Right lobe of liver (tissue), 6 donors: Measurements from ENCODE around the gene FANK1. TPM values are rescaled to one million over a fixed set of nuclear protein-coding genes. Genes with fewer than 3 reads are reported as not detected.

Experiments
- ATAC-seq, 4 donors: fragments of 200-7000 bp; cut with Tn5 transposase; one replicate each; pipeline ENCODE4 v1.9.1; 2020; ENCODE audit warnings: mild to moderate bottlenecking in 4 of 4, moderate library complexity in 4 of 4
- DNase-seq, 3 donors: peaks; one replicate each; pipeline ENCODE4 v3.0.0-alpha.2; 2020
- H3K27ac ChIP-seq, 3 donors: fragments of 200-600 bp; one replicate each; pipeline ENCODE4 v1.8.0; 2022
- H3K27me3 ChIP-seq, 2 donors: fragments of 200-600 bp; one replicate each; pipeline ENCODE4 v1.8.0; 2022
- H3K36me3 ChIP-seq, 4 donors: fragments of 200-600 bp; sonication (generic) in 1 of 4; one replicate each; pipeline versions ENCODE4 v1.5.1 to v1.8.0; 2017 to 2022; ENCODE audit warnings: control low read depth in 1 of 4
- H3K4me1 ChIP-seq, 4 donors: fragments of 200-600 bp; sonication (generic) in 1 of 4; one replicate each; pipeline versions ENCODE4 v1.5.1 to v1.8.0; 2017 to 2022; ENCODE audit warnings: control low read depth in 1 of 4
- H3K4me3 ChIP-seq, 3 donors: fragments of 200-600 bp; one replicate each; pipeline ENCODE4 v1.8.0; 2022
- H3K9me3 ChIP-seq, 4 donors: fragments of 200-600 bp; sonication (generic) in 1 of 4; one replicate each; pipeline versions ENCODE4 v1.5.1 to v1.8.0; 2017 to 2022; ENCODE audit warnings: control low read depth in 1 of 4
- POLR2A ChIP-seq: fragments of 450-650 bp; IDR thresholded peaks from one replicate; pipeline ENCODE4 v1.6.1; 2017; ENCODE audit warnings: antibody characterized with exemption, mild to moderate bottlenecking
- WGBS: methylation state at CpG from one replicate; pipeline ENCODE4 v1.1.6; 2018; ENCODE audit warnings: low coverage, low lambda C conversion rate; ENCODE audit not compliant: insufficient coverage; ENCODE audit errors: missing lambda C conversion rate; 5-methylcytosine and 5-hydroxymethylcytosine counted together
- intact Hi-C, 2 donors: fragments of 100-400 bp; cut with DNase I; formaldehyde crosslinking; loops; one replicate each; pipeline versions ENCODE4 v1.11.2 to v1.14.1; 2022
- small RNA-seq, 2 experiments: library from RNA; depleted of rRNA; stranded (forward); fragments of <200 nt; gene quantifications; one replicate each; pipeline ENCODE3, GENCODE V24; 2016
- total RNA-seq, 6 experiments: library from RNA; depleted of rRNA in 2 of 6; stranded (reverse); fragments of >200 nt in 2 of 6; fragmentation: NEBNext Ultra II Directional in 3 of 6; extraction: Animal tissue kit (Norgen Biotek cat#: 25700) in 3 of 6; gene quantifications; one replicate each; pipeline versions ENCODE4 v1.1.0 to v1.2.4, GENCODE V29; 2016 to 2023
- TF ChIP-seq, protein P1 (sequence below), 4 donors: fragments of 200-600 bp in 3 of 4; fragments of 450-650 bp in 1 of 4; IDR thresholded peaks; one replicate each; pipeline versions ENCODE4 v1.5.1 to v1.8.0; 2016 to 2022; ENCODE audit warnings: antibody characterized with exemption in 4 of 4, mild to moderate bottlenecking in 2 of 4
- donor health status: DM: no; HTN: yes; CAD: no.
- donor health status: DM: no; HTN: no; CAD: no.
- donor health status: DM: no; HTN: no; CAD: no.
- donor health status: DM: no; HTN: yes; CAD: no.
- donor health status: DM: no; HTN: yes; CAD: no.

FANK1 gene
- total RNA-seq, 6 experiments from 2014 or later, result 0.18 TPM; not detected in 5

DNA sequence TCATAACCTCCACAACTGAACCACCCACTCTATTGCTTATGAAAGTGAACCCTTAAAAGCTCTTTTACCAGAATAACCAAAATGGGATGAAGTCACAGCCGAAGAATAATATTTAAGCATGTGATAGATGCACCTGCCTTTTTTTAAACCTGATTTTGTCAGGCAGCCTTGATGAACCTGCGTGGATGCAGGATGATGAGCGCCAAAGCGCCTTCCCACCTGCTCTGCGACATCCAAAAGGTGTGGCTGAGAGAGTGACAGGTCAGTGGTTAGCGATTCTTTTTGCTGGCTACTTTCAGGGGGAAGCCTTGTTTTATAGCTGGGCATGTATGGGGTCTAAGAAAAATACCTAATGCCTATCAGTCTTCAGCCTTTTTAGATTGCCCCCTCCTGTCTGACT is 157.8 kb downstream of the FANK1 start:
- no peaks in the 10 kb centered on the region for H3K9me3 ChIP-seq
- H3K4me3 ChIP-seq, result no peak overlapping the region
- H3K4me1 ChIP-seq, result no peaks in the 10 kb centered on the region
- H3K27me3 ChIP-seq, result peaks cover 0 to 4% of the 10 kb centered on the region in 2 donors
- no peak overlapping the region for H3K27ac ChIP-seq
- ATAC-seq (no peak), DNase-seq (no peak)
- TF ChIP-seq, protein P1, sequence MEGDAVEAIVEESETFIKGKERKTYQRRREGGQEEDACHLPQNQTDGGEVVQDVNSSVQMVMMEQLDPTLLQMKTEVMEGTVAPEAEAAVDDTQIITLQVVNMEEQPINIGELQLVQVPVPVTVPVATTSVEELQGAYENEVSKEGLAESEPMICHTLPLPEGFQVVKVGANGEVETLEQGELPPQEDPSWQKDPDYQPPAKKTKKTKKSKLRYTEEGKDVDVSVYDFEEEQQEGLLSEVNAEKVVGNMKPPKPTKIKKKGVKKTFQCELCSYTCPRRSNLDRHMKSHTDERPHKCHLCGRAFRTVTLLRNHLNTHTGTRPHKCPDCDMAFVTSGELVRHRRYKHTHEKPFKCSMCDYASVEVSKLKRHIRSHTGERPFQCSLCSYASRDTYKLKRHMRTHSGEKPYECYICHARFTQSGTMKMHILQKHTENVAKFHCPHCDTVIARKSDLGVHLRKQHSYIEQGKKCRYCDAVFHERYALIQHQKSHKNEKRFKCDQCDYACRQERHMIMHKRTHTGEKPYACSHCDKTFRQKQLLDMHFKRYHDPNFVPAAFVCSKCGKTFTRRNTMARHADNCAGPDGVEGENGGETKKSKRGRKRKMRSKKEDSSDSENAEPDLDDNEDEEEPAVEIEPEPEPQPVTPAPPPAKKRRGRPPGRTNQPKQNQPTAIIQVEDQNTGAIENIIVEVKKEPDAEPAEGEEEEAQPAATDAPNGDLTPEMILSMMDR (IDR thresholded peaks at IDR 0.05), result no peak
- TF ChIP-seq POLR2A, result no peak
- intact Hi-C loops, result no loop called here
- H3K36me3 ChIP-seq, result no peaks in the 10 kb centered on the region
- 82% methylated on average over 6 of the region's 6 CpGs for WGBS

- intact Hi-C loops, result no loop called here
- no peak for TF ChIP-seq POLR2A
- TF ChIP-seq, protein P1 (IDR thresholded peaks at IDR 0.05), result no peak
- WGBS, result 58% methylated on average over 2 of the region's 8 CpGs
- peaks cover 0 to 4% of the 10 kb centered on the region in 2 donors for H3K27me3 ChIP-seq
- DNase-seq (no peak), ATAC-seq (no peak)
- no peaks in the 10 kb centered on the region for H3K4me1 ChIP-seq
- no peaks in the 10 kb centered on the region for H3K36me3 ChIP-seq
- H3K9me3 ChIP-seq, result no peaks in the 10 kb centered on the region
- H3K4me3 ChIP-seq, result no peak overlapping the region
- H3K27ac ChIP-seq, result no peak overlapping the region
These were observed 161.1 kb downstream of the FANK1 start for GRCh38 chr10:126057494-126057893.

- H3K36me3 ChIP-seq, result no peaks in the 10 kb centered on the region
- intact Hi-C loops, result no loop called here
- 28% methylated on average over 6 of the region's 6 CpGs for WGBS
- H3K27me3 ChIP-seq, result peaks cover 0 to 4% of the 10 kb centered on the region in 2 donors
- H3K27ac ChIP-seq, result no peak overlapping the region
- no peak for DNase-seq
- H3K9me3 ChIP-seq, result no peaks in the 10 kb centered on the region
- H3K4me1 ChIP-seq, result no peaks in the 10 kb centered on the region
- TF ChIP-seq POLR2A, result no peak
- TF ChIP-seq, protein P1 (IDR thresholded peaks at IDR 0.05), result no peak
- H3K4me3 ChIP-seq, result no peak overlapping the region
- no peak for ATAC-seq
These were observed 161.7 kb downstream of the FANK1 start for GRCh38 chr10:126058104-126058503.

DNA sequence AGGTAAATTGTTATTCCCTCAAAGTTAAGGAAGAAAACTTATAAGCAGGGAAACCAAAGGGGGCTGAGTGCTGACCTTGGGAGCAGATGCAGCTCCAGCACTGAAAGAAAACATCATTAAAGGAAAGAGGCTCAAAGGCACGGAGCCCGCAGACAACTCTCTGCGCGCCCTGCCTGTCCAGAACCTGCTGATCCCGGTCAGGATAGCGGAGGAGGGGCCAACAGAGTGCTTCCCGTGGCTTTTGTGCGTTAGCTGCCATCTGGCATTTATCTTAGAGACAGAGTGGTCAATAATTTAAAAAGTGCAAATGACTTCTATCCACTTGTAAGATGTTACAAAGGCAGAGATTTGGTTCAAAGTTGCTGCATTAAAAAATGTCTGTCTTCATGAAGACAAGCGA is 162.1 kb downstream of the FANK1 start:
- Histone ChIP-seq H3K9me3 (no peaks in the 10 kb centered on the region), H3K27me3 (peaks cover 0 to 4% of the 10 kb centered on the region in 2 donors), H3K27ac (no peak overlapping the region), H3K4me1 (no peaks in the 10 kb centered on the region), H3K36me3 (no peaks in the 10 kb centered on the region), H3K4me3 (no peak overlapping the region)
- WGBS, result 12% methylated on average over 9 of the region's 9 CpGs
- TF ChIP-seq, protein P1 (IDR thresholded peaks at IDR 0.05), result no peak
- TF ChIP-seq POLR2A, result no peak
- ATAC-seq (no peak), DNase-seq (no peak)
- intact Hi-C loops, result no loop called here

Small RNA genes within 50 kb of the gene (small RNA-seq; reads per million reads assigned to genes)
- gene GNG10P1 (0 reads per million in 2 experiments), gene RF00017 (0 reads per million in 2 experiments), gene RNU2-42P (0 reads per million in 2 experiments)

Other genes starting within 250 kb of the FANK1 start
- gene TEX36, start 213.4 kb upstream of the FANK1 start, total RNA-seq, result not detected
- 1 to 10 TPM; 6.5 to 8.5 (median 8.1) TPM for gene EDRF1, start 176.9 kb upstream of the FANK1 start, total RNA-seq
- gene MMP21, start 120.7 kb upstream of the FANK1 start, total RNA-seq, result under 1 TPM in 5 of 6 experiments, not detected in 1; 0.10 to 0.25 (median 0.14) TPM
- 10 to 100 TPM; 23.5 to 52.5 (median 28.3) TPM for gene UROS, start 73.3 kb upstream of the FANK1 start, total RNA-seq
- gene BCCIP, start 73.0 kb upstream of the FANK1 start, total RNA-seq, result 10 to 100 TPM; 25.9 to 43.3 (median 29.6) TPM
- gene DHX32, start 15.3 kb upstream of the FANK1 start, total RNA-seq, result 10 to 100 TPM; 10.0 to 17.6 (median 14.1) TPM